AG20443 (cell line): Measurements from ENCODE around the gene TRABD2A.
"Not testable (repeated sequence)": the region's sequence is repeated elsewhere in the genome, so short reads cannot be mapped to it uniquely, and the experiment has no call there.

Source experiments
- DNase-seq: peaks from one replicate; pipeline ENCODE4 v3.0.0; 2012; ENCODE audit warnings: low spot score, mixed read lengths

TRABD2A gene

DNA sequence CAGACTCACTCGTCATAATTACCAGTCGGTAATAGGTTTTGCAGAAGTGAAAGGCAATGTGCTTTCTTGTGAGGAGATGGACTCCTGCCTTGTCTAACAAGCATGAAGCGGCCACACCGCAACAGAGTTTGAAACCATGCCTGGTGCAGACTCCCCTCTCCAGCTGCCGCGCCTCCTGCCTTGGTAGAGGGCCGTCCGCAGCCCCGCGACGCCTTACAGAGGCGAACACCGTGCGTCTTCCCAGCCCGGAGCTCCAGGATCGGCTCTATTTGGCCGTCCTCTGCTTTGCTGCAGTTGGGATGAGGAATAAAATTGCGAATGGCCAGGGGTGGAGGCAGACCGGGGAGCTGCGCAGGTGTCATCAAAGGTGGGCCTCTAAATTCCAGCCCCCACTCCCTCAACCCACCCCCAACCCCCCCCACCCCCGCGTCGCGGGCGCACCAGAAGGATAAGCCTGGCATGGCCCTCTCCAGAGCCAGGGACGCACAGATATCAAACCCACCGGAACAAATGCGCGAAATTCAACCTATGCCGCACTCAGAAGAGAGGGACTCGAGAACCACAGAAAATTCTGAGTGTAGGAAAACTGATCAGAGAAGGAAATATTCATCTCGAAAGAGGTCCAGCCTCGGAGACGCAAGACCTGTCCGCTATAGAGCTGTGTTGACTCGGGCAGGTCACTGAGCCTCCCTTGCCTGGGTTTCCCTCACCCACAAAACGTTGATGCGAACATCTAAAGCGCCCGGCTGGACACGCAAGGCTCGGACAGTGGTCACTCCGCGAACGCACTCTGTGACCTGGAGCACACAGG, 1.1 kb downstream of the TRABD2A start:
- no peak for DNase-seq

DNA sequence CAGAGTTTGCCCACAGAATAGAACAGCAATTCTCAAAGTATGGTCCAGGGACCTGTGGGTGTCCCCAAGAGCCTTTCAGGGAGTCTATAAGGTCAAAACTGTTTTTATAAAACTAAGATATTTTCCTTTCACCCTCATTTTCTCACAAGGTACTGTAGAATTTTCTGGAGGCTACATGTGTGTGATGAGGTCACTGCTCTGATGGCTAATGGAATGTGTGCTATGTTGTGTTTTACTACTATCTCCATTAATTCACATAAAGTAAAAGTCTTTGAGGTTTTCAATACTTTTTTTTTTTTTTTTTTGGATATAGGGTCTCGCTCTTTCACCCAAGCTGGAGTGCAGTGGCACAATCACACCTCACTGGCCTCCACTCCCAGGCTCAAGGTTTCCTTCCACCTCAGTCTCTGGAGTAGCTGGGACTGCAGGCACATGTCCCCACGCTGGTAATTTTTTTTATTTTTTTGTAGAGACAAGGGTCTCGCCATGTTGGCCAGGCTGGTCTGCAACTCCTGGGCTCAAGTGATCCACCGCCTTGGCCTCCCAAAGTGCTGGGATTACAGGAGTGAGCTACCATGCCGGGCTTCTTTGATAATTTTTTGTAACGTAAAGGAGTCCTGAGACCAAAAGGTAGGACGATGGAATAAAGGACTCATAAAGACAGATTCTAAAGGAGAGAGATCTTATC, 1.8 kb downstream of the TRABD2A start:
- DNase-seq, result no peak

DNA sequence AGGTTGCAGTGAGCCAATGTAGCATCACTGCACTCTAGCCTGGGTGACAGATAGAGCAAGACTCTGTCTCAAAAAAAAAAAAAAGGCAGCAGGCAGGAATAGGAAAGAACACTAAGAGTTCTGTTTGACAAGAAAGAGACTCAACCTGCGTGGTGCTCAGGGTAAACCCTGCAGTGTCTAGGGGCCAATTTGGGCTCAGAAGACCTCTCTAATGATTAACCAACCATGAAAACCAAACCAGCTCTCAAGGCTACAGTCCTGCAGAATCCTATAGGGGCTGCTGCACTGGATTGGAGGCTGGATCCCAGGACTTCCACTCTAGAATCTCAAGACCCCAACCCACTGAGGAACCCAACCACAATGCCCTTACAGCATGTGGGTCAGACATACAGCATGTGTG, 2.4 kb downstream of the TRABD2A start:
- DNase-seq, result no peak

DNA sequence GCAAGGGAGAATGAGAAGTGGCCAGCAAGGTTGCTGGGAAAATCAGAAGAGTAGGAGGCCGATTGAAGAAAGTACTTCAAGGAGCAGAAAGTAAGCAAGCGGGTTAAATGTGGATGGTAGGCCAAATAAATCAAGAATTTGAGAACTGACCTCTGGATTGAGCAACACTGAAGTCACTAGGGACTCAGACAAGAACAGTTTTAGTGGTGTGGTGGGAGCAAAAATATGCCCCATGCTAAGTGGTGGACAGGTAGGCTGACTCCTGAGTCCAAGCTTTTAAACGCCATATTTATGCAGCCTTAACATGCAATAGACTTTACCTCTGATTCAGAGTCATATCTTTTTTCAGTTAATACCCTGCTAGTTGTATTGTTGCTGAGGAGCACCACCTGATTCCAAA, 4.5 kb downstream of the TRABD2A start:
- no peak for DNase-seq

DNA sequence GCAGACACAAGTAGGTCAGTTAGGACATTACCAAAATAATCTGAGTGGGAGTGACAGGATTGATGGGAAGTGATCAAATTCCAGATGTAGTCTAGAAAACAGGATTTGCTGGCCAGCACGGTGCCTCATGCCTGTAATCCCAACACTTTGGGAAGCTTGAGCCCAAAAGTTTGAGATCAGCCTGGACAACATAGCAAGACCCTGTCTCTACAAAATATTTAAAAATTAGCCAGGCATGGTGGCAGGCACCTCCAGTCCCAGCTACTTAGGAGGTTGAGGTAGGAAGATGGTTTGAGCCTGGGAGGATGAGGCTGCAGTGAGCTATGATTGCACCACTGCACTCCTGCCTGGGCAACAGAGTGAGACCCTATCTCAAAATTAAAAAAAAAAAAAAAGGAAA, 5.3 kb downstream of the TRABD2A start:
- DNase-seq, result not testable (repeated sequence)

DNA sequence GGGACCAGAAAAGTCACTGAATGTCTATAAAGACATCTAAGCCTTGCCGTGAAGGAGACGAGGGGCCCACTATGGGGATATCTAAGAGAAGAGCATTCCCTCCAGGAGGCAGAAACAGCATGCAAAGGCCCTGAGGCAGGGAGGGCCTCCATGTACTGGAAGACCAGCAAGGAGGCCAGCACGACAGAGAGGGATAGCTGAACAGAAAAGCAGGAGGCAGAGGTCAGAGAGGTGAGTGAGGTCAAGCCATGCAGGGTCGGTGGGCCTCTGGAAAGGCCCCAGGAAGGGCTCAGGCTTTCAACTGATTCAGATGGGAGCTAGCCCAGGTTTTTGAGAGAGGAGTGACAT, 5.7 kb downstream of the TRABD2A start:
- no peak for DNase-seq

DNA sequence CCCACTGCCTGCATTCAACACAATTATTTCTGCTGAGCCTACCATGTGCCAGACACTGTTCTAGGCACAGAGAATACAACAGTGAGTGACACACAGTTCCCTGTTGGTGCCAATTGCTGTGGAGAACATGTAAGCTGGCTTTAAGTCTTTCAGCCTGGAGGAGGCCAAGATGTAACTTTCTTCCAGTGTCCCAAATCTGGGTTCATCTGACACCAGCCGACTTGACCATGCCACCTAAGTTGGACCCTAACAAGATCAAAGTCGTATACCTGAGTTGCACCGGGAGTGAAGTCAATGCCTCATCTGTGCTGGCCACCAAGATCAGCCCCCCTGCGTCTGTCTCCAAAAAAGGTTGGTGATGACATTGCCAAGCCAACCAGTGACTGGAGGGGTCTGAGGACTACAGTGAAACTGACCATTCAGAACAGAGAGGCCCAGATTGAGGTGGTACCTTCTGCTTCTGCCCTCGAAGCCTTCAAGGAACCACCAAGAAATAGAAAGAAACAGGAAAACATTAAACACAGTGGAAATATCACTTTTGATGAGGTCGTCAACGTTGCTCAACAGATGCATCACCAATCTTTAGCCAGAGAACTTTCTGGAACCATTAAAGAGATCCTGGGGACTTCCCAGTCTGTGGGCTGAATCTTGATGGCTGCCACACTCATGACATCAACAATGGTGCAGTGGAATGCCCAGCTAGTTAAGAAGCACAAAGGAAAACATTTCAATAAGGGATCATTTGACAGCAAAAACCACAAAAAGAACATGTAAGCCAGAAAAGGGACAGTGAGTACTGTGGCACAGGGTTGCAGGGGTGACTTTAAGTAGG, 6.3 kb downstream of the TRABD2A start:
- peak; percentile 41 for DNase-seq

DNA sequence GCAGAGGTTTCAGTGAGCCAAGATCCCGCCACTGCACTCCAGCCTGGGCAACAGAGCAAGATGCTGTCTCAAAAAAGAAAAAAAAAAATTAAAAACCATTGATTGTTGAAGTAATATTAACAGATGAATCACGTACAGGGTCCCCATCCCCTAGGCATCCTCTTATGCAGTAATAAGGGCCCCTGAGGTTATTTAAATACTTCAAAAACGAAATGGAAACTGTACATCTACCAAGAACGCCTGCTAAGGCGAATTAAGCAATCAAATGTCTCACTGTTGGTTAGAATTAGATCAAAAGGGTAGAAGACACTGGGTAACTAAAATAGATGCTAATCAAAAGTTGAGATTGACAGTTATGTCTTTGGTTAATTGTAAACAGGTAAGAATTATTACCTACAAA, 7.5 kb downstream of the TRABD2A start:
- DNase-seq, result no peak

DNA sequence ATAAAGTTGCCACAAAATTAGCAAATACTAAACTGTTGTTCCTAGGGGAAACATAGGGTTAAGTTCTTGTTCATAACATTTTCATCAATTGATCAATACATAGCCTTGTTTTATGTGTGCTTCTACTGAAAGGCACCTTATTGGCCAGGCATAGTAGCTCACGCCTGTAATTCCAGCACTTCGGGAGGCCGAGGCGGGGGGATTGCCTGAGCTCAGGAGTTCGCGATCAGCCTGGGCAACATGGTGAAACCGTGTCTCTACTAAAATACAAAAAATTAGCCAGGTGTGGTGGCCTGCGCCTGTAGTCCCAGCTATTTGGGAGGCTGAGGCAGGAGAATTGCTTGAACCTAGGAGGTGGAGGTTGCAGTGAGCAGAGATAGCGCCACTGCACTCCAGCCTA, 8.2 kb downstream of the TRABD2A start:
- DNase-seq, result not testable (repeated sequence)

DNA sequence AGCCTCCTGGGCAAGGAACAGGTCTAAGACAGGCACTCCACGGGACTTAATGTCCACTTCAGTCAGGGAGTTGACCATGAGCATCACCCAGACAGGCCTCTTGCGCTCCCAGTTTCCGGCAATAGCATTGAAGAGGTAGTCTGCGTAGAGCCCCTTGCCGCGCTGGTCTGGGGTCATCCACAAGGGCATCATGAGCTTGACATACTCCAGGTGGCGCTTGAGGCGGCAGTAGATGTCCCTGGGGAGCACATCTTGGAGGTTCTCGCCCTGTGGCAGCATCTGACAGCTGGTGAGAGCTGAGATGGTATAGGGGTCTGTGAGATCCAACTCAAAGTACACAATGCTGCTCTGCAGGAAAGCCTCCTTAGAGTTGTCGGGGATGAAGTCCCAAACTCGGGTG, 10.6 kb downstream of the TRABD2A start:
- DNase-seq, result no peak

DNA sequence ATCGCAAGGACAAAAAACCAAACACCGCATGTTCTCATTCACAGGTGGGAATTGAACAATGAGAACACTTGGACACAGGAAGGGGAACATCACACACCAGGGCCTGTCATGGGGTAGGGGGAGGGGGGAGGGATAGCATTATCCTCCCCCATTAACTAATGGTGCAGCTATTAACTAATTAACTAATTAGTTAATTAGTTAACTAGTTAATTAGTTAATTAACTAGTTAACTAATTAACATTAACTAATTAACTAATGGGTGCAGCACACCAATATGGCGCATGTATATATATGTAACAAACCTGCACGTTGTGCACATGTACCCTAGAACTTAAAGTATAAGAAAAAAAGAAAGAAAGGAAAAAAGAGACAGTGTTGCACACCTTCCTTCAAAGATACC, 12.6 kb downstream of the TRABD2A start:
- not testable (repeated sequence) for DNase-seq

DNA sequence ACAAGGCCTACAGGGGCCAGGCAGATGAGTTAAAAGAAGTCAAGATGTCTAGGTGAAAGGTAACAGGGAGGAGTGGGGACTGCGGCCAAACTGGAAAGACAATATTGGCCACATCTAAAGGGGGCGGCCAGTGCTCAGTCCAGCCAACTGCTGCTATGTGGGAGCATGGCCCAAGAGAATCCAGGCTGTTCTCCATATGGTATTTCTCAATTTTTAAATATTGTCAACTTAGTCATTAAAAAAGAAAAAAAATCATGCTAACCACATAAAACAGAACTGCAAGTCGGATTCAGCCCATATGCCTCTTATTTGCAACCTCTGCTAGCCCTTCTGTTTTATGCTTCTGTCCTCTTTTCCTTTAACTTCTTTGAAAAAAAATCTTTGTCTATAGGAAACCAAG, 14.8 kb downstream of the TRABD2A start:
- peak; percentile 73 for DNase-seq

DNA sequence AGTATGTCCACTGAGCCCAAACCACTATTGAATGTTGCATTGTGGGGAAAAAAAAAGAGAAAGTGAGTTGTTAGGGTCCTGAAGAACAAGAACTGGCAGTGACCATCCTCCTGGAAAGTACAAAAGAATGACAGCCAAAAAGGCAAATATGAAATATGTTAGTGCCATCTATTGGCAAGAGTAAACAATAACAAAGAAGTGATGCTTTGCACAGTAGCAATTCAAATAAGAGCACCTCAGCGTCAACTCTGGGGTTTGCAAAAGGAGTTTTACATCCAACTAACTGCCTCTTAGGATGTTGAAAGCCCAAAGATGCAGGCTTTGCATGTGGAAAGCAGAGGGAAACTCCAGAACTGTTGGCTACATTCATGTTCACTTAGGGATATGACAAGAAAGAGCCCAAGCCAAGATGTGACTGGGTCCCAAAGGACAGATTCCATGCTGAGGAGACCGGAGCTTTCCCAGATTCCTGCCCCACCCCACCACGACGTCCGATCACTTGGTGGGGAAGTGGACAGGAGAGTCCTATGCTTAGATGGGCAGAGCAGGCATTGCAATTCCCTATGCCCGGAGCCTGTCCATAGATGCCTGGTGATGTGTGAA, 15.6 kb downstream of the TRABD2A start:
- DNase-seq, result peak; percentile 48

DNA sequence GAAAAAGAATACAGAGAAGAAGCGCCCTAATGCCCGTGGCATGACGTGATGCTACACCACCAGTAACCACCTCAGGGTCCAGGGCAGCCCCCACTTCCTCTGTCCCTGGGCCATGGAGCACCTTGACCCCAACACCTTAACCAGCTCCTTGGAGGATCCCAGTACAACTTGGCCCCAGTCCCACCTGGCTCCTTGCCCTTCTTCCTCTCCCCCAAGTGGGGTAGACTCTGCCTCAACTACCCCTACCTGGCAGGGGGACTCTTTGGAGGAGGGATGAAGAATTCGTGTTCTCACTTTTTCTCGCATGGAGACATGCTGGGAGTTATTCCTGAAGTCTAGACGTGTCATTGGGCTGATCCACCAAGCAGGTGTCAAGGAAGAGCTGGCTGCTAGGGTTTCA, 18.9 kb downstream of the TRABD2A start:
- no peak for DNase-seq

DNA sequence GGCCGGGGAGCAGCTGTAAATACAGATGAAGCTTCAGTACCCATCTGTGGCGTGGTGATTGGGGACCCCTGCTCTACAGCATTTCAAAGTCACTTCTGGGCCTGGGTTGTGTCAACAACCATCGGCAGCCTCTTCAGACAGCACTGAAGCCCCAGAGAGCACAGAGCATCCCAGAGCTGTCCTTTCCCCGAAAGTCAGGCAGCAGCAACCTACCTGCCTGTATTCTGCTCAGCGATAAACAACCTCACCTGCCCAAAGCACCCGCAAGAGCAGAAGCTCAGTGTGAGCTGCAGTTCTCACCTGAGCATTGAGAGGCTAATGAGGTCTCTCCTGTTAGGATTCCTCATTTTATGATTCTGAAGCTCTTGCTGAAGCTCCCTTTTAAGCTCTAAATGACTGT, 19.3 kb downstream of the TRABD2A start:
- no peak for DNase-seq

DNA sequence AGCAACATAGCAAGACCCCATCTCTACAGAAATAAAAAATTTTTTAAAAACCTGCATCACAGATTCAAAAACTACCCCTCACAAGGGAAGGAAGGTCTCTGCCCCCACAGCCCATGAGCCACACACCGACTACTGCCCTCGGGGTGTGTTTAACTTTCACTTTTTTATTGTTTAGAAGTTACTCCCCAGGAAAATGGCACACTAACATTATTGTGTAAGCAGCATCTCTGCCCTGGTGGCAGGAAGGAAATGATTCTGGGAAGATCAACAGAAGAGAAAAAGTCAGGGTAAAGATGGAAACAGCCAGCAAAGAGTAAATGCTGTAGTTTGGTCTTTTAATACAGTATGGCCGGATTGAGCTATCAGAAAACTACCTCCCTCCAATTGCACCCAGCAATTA, 21.9 kb downstream of the TRABD2A start:
- DNase-seq, result no peak

DNA sequence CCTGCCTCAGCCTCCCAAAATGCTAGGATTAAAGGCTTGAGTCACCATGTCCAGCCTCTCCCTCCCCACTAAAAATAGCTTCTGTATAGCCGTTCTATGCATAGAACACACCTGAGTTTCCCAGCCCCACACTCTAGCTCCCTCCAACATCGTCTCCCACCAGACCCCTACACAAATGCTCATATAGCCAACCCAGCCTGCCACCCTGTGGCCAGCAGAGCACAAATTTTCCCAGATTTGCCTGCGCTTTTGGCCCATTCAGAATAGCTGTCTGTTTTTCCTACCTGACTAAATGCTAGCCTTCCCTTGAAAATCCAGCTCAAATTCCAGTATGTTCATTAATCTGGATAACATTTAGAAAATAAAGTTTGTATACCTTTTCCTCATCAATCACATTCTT, 22.8 kb downstream of the TRABD2A start:
- no peak for DNase-seq

DNA sequence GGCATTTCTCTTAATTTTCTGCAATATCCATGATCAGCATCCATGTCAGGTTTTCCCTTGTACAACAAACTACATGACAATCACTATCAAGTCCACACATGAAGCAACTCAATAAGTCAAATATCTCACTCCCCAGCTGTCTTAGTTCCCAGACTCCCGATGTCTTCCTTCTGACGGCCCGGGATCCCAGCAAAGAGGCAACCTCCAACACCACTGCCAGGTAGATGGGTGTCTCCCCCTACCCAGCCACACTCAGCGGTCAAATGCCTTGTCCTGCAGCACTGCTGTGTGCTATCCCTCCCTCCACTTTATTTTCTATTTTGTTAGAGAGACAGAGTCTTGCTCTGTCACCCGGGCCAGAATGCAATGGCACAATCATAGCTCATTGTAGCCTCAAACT, 23.3 kb downstream of the TRABD2A start:
- no peak for DNase-seq

DNA sequence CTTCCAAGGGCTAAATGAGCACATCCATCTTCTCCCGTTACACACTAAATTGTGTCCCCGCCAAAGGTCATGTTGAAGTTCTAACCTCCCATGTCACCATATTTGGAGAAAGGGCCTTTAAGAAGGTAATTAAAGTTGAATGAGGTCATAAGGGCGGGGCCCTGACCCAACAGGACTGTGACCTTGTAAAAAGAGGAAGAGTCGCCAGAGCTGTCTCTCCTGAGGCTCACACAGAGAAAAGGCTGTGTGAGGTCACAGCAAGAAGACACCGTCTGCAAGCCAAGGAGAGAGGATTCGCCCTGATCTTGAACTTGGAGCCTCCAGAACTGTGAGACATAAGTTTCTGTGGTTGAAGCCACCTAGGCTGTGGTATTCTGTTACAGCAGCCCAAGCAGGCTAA, 24.1 kb downstream of the TRABD2A start:
- no peak for DNase-seq

DNA sequence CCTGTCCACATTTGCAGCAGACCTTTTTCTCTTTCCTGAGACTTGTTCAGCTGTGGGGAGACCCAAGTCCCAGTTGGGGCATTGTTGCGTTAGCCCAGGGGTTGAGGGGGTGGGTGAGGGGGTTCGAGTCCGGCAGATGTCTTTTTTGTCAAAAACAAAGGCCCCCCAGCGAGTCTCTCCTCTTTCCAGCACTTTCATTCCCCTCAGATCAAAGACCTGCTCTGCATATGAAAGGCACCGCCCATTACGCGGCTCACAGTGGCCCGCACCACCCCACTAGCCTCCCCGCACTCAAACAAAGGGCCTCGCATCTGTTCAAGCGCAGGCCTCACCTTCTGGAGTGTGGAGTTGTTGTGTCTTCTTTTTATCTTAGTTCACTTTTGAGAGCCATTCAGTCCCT, 25.2 kb downstream of the TRABD2A start:
- DNase-seq, result no peak

DNA sequence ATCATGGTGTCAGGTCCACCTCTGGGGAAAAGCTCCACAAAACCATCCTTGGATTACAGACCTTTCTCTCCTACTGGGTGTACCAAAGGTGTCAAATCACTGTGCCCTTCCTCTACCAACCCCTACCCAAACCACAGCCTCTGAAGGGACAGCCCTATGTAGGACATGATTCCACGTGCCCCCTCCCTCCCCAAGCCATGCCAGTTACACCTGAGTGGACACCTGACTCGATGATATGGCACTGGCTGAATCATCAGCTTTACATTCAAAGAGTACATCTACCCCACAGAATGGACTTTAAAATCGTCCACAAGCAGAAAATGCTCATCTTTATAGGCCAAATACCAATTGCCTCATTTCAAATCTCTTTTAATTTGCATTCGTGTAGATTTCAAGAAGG, 26.0 kb downstream of the TRABD2A start:
- no peak for DNase-seq

DNA sequence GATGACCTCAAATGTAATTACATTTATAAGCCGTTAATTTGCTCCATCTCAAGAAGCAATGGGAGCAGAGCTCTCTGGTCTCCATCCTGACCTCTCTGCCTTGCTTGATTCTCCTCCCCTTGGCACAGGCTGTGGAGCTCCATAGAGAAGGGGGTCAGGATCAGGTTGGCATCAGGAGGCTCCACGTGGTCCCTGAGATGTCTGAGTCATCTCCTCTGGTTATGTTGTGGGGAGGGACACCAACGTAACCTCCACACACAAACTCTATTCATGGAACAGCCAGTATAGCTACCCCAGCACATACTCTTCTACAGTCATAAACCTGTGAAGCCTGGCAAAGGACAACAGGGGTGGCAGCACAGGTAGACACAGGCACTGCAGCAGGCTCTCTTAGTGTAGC, 29.0 kb downstream of the TRABD2A start:
- DNase-seq, result no peak

DNA sequence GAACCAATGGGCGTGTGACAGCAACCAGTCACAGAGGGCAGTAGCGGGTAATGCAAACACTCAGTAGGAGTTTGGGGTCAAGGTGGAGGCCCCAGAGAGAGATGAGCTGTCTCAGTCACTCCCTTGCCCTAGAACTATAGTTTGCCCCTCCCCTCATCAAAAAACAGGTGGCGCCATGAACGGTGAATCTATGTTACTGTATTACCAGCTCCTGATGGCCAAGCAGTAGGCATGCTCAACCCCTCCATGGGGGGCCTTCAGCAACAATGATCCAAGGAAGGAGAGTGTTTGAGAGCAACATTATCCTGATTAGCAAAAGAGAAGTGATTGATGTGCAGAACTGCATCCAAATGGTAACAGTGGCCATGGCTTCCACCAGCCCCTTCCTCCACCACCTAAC, 30.4 kb downstream of the TRABD2A start:
- no peak for DNase-seq
